NCI-H2196 treated with DMSO at 0.1 percent for 48 hours (cell line): Measurements from ENCODE around the gene STRAP.

Experiments
- DNase-seq: peaks from one replicate; lab custom pipeline; 2025; ENCODE audit not compliant: unreplicated experiment; lab: John Stamatoyannopoulos, UW

STRAP gene

GRCh38 chr12:15882118-15882971, at the start of gene STRAP:
TSS of gene STRAP (plus strand) at chr12:15882387. CDS start at chr12:15882708, 321 bp downstream.
- DNase-seq = peak; percentile 62

GRCh38 chr12:15834575-15834974, 47.6 kb upstream of the STRAP start:
- DNase-seq = no peak

GRCh38 chr12:15837141-15837790, 44.9 kb upstream of the STRAP start:
- no peak for DNase-seq

- DNase-seq = no peak
Measured at GRCh38 chr12:15839041-15839440, 43.1 kb upstream of the STRAP start.

GRCh38 chr12:15839682-15840081, 42.5 kb upstream of the STRAP start:
- no peak for DNase-seq

GRCh38 chr12:15842108-15842507, 40.1 kb upstream of the STRAP start:
- no peak for DNase-seq

- no peak for DNase-seq
Measured at GRCh38 chr12:15846887-15847286, 35.3 kb upstream of the STRAP start.

GRCh38 chr12:15848606-15849005, 33.6 kb upstream of the STRAP start:
- no peak for DNase-seq

GRCh38 chr12:15851045-15851620, 31.1 kb upstream of the STRAP start:
- no peak for DNase-seq

- DNase-seq = no peak
Measured at GRCh38 chr12:15851919-15852318, 30.3 kb upstream of the STRAP start.

- DNase-seq = no peak
Measured at GRCh38 chr12:15852383-15852782, 29.8 kb upstream of the STRAP start.

GRCh38 chr12:15853877-15854276, 28.3 kb upstream of the STRAP start:
- no peak for DNase-seq

GRCh38 chr12:15854916-15855315, 27.3 kb upstream of the STRAP start:
- DNase-seq = no peak

- DNase-seq = no peak
Measured at GRCh38 chr12:15855646-15856045, 26.5 kb upstream of the STRAP start.

- no peak for DNase-seq
Measured at GRCh38 chr12:15856097-15856982, 25.8 kb upstream of the STRAP start.

GRCh38 chr12:15858353-15858752, 23.8 kb upstream of the STRAP start:
- DNase-seq = no peak

GRCh38 chr12:15859116-15859515, 23.1 kb upstream of the STRAP start:
- DNase-seq = no peak

- no peak for DNase-seq
Measured at GRCh38 chr12:15861404-15861803, 20.8 kb upstream of the STRAP start.

GRCh38 chr12:15862840-15863239, 19.3 kb upstream of the STRAP start:
- DNase-seq = no peak

GRCh38 chr12:15863372-15863771, 18.8 kb upstream of the STRAP start:
- no peak for DNase-seq

- DNase-seq = no peak
Measured at GRCh38 chr12:15863984-15864383, 18.2 kb upstream of the STRAP start.
